Hematopoietic multipotent progenitor cell treated with erythropoietin and hydrocortisone succinate and interleukin-3 and kit ligand, for 17 days (in vitro differentiated cells): ENCODE measurements around the gene CCDC175.

Experiments used
- DNase-seq: peaks from one replicate; pipeline ENCODE4 v3.0.0-alpha.2; 2015; ENCODE audit warnings: low spot score

The CCDC175 gene

GRCh38 chr14:59482541-59483331, 93.9 kb downstream of the CCDC175 start:
- peak; percentile 70 for DNase-seq

DNA sequence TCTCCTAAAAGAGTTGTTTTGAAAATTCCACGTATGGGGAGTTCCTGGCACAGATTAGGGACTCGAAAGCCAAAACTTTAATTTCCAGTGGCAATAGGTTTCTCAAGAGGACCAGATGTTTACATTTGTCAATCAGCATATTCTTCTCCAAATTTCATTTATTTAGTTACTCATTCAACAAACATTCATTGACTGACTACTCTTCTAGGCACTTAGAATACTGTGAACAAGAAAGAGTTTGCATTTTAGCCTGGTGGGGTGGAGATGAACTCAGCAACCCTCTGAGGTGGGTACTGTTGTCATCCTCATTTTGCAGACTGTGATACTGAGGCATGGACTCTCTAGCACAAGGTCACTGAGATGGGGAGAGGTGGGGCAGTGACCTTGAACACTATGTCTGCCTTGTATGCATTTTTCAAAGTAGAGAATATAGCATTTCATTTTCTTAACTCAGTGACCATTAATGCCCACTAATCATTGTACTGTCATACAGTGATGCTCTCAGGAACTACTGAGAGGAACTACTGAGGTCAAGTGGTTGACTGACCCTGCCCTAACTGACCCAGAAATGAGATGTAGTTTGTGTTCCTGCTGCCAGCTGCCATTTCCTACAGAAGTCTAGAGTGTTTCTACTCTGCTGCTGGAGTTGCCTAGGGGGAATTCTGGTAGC, 94.6 kb downstream of the CCDC175 start:
- DNase-seq = no peak

GRCh38 chr14:59481407-59481806, 95.2 kb downstream of the CCDC175 start:
- DNase-seq = no peak

GRCh38 chr14:59480166-59480565, 96.4 kb downstream of the CCDC175 start:
- DNase-seq = no peak

- DNase-seq = no peak
These were observed 98.1 kb downstream of the CCDC175 start for GRCh38 chr14:59478540-59478939.

DNA sequence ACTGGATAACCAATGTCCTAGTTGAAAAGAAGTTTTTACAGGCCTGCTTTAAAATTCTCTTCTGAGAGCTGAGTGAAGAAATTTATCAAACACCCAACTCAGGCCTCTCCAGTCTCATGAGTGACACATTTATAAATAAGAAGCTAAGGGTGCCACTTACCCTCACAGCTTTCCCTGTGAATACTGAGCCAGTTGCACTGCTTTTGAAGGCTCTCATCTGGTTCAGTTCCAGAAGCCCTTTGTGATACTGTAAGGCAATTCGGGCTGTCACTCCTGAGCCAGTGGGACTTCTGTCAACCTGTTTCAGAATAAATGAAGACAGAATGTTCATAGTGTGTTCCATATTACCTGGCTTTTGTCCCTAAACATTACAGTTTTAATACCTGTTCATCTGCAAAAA, 100.9 kb downstream of the CCDC175 start:
- DNase-seq = no peak

GRCh38 chr14:59474172-59474571, 102.4 kb downstream of the CCDC175 start:
- DNase-seq = no peak

DNA sequence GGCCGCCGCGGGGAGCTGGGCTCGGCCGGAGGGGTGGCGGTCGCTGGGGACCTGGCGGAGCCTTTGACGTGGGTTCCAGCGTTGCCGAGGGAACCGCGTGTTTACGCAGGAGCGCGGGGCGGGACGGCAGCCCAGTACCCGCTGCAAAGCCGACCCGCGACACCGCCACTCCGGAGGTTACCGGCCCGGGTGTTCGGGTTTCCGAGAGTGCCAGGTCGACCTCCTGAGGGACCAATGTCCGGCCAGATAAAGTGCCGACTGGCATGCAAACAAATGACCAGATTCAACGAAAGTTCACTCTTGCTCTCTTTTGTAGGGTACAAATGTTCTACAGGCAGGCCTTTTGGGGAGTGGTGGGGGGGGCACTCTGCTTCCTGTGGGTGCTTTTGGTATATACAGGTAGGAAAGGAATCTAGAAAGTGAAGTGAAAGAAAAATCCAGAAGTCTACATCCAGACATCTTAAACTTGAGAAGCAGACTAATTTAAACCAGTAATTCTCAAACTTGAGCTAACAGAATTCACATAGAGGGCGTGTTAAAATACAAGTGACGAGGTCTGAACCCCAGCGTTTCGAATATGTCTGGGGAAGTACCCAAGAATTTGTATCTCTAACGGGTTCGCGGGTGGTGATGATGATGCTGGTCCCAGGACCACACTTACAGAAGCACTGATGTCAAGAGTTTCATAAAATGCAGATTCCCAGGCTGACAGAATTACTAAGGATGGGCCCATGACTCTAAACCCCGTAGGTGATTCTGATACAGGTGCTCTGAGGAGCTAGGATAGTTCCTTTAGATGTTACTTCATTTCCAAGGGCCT, 111.1 kb downstream of the CCDC175 start, which contains the start of gene GPR135:
TSS of gene GPR135 (minus strand) at position 65 of the 820 bp plus-strand sequence. CDS start 154 bp downstream, outside the sequence.
- DNase-seq = no peak

DNA sequence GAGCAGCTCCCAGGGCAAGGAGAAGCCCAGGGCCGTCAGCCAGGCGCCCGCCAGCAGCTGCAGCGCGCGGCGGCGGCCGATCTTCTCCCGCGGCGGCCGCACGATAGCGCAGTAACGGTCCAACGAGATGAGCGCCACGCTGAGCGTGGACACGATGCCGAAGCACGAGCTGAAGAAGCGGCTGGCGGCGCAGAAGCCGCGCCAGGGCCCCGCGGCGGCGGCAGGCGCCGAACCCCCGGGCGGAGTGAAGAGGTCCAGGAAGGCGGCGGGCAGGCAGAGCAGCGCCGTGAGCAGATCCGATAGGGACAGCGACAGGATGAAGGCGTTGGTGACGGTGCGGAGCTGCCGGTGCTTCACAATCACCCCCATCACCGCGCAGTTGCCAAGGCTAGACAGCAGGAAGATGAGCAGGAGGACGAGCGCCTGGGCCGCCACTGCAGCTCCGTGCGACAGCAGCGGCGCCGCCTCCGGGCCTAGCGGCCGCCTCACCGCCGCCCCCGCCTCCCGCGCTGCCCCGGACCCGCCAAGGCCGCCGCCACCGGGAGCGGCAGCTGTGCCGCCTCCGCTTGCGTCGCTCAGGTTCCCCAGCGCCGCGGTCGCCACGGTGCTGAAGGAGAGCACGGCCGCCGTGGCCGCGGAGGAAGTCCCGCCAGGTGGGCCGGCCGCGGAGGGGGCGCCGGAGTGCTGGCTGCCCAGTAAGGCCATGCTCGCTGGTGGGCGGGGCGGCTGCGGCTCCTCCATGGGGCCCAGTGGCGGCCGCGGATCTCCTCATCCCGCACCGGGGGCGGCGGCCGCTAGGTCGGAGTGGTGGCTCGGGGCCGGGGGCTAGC, 111.9 kb downstream of the CCDC175 start:
- DNase-seq = no peak

DNA sequence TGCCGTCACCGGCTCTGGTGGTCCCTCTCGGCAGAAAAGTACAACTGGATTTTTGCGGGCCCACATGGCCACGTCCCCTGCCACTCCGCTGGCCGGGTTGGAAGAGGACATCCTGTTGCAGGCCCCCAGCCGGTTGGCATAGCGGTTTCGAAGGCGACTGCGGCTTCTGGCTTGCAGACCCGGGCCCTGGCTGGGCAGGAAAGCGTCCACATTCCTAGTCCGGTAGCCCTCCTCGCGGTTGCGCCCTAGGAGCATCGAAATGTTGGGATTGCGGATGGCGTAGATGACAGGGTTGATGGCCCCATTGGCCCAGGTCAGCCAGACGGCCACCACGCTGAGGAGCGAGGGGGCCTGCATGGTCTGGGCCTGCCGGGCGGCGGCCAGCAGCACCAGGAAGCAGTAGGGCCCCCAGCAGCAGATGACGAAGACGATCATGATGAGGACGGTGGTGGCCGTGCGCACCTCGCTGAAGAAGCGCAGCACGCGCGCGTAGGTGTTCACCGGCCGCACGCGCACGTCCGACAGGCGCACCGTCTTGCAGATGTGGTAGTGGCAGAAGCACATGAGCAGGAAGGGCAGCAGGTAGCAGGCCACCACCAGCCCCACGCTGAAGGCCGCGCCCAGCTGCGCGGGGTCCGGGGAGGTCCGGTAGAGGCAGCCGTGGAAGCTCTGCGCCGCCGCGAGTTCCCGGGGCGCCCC, 112.7 kb downstream of the CCDC175 start:
- DNase-seq = no peak

DNA sequence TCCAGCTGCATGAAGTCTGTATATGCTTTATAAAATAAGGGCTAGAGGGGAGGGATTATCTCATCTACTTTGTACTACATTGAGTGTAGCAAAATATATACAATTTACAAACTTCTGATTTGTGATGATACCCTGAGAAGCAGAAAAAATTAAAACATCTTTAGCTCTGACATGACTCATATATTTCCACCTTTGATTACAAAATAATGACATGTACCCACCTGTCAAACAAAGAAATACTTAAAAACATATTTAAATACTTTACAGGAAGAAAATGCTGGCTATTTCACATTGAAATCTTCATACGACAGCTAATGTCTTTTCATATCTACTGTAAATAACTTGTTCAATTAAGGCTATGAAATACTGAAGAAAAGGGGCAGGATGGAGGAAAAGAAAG, 114.7 kb downstream of the CCDC175 start:
- DNase-seq = no peak

- no peak for DNase-seq
These were observed 116.2 kb downstream of the CCDC175 start for GRCh38 chr14:59460378-59460777.

DNA sequence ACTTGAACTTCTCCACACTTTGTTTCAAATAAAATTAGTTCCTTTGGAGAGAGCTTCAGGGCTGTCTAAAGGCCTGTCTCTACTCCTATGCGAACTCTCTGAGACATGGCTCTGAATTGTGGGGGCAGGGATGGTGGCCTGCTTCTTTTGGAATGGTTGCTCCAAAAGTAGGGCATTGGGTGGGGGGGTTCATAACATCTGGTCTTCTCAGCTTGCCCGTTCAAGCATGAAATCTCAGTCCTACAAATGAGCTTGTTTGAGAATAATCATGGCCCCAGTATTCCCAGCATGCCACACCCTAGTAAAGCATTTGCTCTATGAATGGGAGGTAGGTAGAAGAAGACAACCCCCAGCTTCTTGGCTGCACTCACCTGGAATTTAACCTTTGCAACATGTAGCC, 118.1 kb downstream of the CCDC175 start:
- no peak for DNase-seq

GRCh38 chr14:59455411-59455810, 121.2 kb downstream of the CCDC175 start:
- no peak for DNase-seq
